Chondrocyte (in vitro differentiated cells): Measurements from ENCODE around the gene BAG5. TPM values are rescaled to one million over a fixed set of nuclear protein-coding genes. Genes with fewer than 3 reads are reported as not detected.

Experiments
- DNase-seq: peaks from one replicate; pipeline ENCODE4 v3.0.0; 2021; ENCODE audit warnings: mixed read lengths, low spot score
- H3K27ac Mint-ChIP-seq: one replicate; pipeline ENCODE4 v1.8.0; 2021; ENCODE audit warnings: mild to moderate bottlenecking, moderate library complexity, mixed read lengths; ENCODE audit not compliant: unreplicated experiment
- H3K27me3 Mint-ChIP-seq: 2 replicates; pipeline ENCODE4 v1.8.0; 2021; ENCODE audit warnings: low read depth, mixed read lengths
- H3K36me3 Mint-ChIP-seq: 2 replicates; pipeline ENCODE4 v1.8.0; 2021; ENCODE audit warnings: low read depth, mixed read lengths
- H3K4me1 Mint-ChIP-seq: 2 replicates; pipeline ENCODE4 v1.8.0; 2021; ENCODE audit warnings: low read depth, mild to moderate bottlenecking, mixed read lengths
- H3K4me3 Mint-ChIP-seq: one replicate; pipeline ENCODE4 v1.8.0; 2021; ENCODE audit warnings: mild to moderate bottlenecking, moderate library complexity, mixed read lengths; ENCODE audit not compliant: unreplicated experiment
- H3K9me3 Mint-ChIP-seq: 2 replicates; pipeline ENCODE4 v1.8.0; 2021; ENCODE audit warnings: low read depth, mixed read lengths
- total RNA-seq: library from RNA; stranded (reverse); gene quantifications from 3 replicates; pipeline ENCODE4 v1.2.1, GENCODE V29; 2021
- TF ChIP-seq, protein P1 (sequence below): fragments of 200-600 bp; sonication (generic); IDR thresholded peaks from 2 replicates; pipeline ENCODE4 v1.5.0; 2021; ENCODE audit warnings: antibody characterized with exemption, mild to moderate bottlenecking, moderate library complexity

The BAG5 gene
- total RNA-seq, 1 donor from 2014 or later, result 22.6 TPM

- H3K9me3 Mint-ChIP-seq, result no peaks in the 10 kb centered on the region
- H3K4me3 Mint-ChIP-seq, result no peak overlapping the region
- TF ChIP-seq, protein P1, sequence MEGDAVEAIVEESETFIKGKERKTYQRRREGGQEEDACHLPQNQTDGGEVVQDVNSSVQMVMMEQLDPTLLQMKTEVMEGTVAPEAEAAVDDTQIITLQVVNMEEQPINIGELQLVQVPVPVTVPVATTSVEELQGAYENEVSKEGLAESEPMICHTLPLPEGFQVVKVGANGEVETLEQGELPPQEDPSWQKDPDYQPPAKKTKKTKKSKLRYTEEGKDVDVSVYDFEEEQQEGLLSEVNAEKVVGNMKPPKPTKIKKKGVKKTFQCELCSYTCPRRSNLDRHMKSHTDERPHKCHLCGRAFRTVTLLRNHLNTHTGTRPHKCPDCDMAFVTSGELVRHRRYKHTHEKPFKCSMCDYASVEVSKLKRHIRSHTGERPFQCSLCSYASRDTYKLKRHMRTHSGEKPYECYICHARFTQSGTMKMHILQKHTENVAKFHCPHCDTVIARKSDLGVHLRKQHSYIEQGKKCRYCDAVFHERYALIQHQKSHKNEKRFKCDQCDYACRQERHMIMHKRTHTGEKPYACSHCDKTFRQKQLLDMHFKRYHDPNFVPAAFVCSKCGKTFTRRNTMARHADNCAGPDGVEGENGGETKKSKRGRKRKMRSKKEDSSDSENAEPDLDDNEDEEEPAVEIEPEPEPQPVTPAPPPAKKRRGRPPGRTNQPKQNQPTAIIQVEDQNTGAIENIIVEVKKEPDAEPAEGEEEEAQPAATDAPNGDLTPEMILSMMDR, result no peak
- peaks cover 25% of the 10 kb centered on the region for H3K4me1 Mint-ChIP-seq
- H3K27ac Mint-ChIP-seq, result no peak overlapping the region
- H3K36me3 Mint-ChIP-seq, result no peaks in the 10 kb centered on the region
- DNase-seq, result no peak
- H3K27me3 Mint-ChIP-seq, result no peaks in the 10 kb centered on the region
Observed at GRCh38 chr14:103535891-103536565, 26.4 kb downstream of the BAG5 start.

GRCh38 chr14:103535081-103535890 is 27.2 kb downstream of the BAG5 start:
- Mint-ChIP-seq H3K27ac (no peak overlapping the region), H3K9me3 (no peaks in the 10 kb centered on the region), H3K27me3 (no peaks in the 10 kb centered on the region), H3K4me3 (no peak overlapping the region), H3K36me3 (no peaks in the 10 kb centered on the region), H3K4me1 (peaks cover 23% of the 10 kb centered on the region)
- no peak for DNase-seq
- TF ChIP-seq, protein P1, result no peak

- Mint-ChIP-seq H3K9me3 (no peaks in the 10 kb centered on the region), H3K4me1 (peaks cover 25% of the 10 kb centered on the region), H3K27ac (no peak overlapping the region), H3K4me3 (no peak overlapping the region), H3K36me3 (no peaks in the 10 kb centered on the region), H3K27me3 (no peaks in the 10 kb centered on the region)
- TF ChIP-seq, protein P1, result no peak
- DNase-seq, result no peak
Observed at GRCh38 chr14:103534576-103535061, 27.8 kb downstream of the BAG5 start.

GRCh38 chr14:103533999-103534575 is 28.4 kb downstream of the BAG5 start:
- H3K36me3 Mint-ChIP-seq, result no peaks in the 10 kb centered on the region
- no peak for DNase-seq
- H3K9me3 Mint-ChIP-seq, result no peaks in the 10 kb centered on the region
- peaks cover 23% of the 10 kb centered on the region for H3K4me1 Mint-ChIP-seq
- H3K27me3 Mint-ChIP-seq, result no peaks in the 10 kb centered on the region
- TF ChIP-seq, protein P1, result no peak
- no peak overlapping the region for H3K27ac Mint-ChIP-seq
- H3K4me3 Mint-ChIP-seq, result no peak overlapping the region
